A549 (cell line): ENCODE data around the gene DDX17. TPM values are rescaled to one million over a fixed set of nuclear protein-coding genes. Genes with fewer than 3 reads are reported as not detected.

Experiments
- ATAC-seq, 2 experiments: fragments of 200-7000 bp in 1 of 2; fragments of >200 bp in 1 of 2; cut with Nextera tagmentation in 1 of 2; cut with Tn5 transposase in 1 of 2; 3 replicates each; pipeline versions ENCODE4 v1.8.0 to v1.9.1; 2018 to 2020; ENCODE audit warnings: mild to moderate bottlenecking in 1 of 2, moderate library complexity in 1 of 2
- CTCF ChIA-PET: fragments of 300-600 bp; sonication (Branson Sonifier 250); formaldehyde crosslinking; extraction: SDS; loops from one replicate; lab custom pipeline; 2021; ENCODE audit warnings: antibody characterized with exemption, inconsistent platforms; lab: Yijun Ruan, JAX
- POLR2A ChIA-PET: fragments of 350-600 bp; formaldehyde crosslinking; extraction: SDS; loops from one replicate; lab custom pipeline; 2021; ENCODE audit warnings: antibody characterized with exemption, inconsistent platforms; lab: Yijun Ruan, JAX
- DNase-seq, 2 experiments: peaks; one replicate each; pipeline versions ENCODE4 v3.0.0 to v3.0.0-alpha.2; 2011 to 2016; ENCODE audit warnings: low read depth in 1 of 2, low spot score in 1 of 2
- FAIRE-seq: peaks from 2 replicates; lab custom pipeline; 2011; peaks lifted over from hg19 to GRCh38; lab: Jason Lieb, UNC
- H3K27ac ChIP-seq, 2 experiments: fragments of >200 bp; sonication (Bioruptor Twin); formaldehyde crosslinking; 3 replicates each; pipeline ENCODE4 v1.5.1; 2016 to 2017
- H3K4me1 ChIP-seq: fragments of >200 bp; sonication (Bioruptor Twin); formaldehyde crosslinking; 3 replicates; pipeline ENCODE4 v1.6.1; 2016
- H3K4me2 ChIP-seq: fragments of >200 bp; sonication (Bioruptor Twin); formaldehyde crosslinking; 3 replicates; pipeline ENCODE4 v1.6.1; 2016
- H3K4me3 ChIP-seq: fragments of >200 bp; sonication (Bioruptor Twin); formaldehyde crosslinking; 3 replicates; pipeline ENCODE4 v1.5.1; 2016
- H3K9me3 ChIP-seq: fragments of >200 bp; sonication (Bioruptor Twin); formaldehyde crosslinking; 3 replicates; pipeline ENCODE4 v1.6.1; 2016
- CBX8 ChIP-seq: fragments of 200-600 bp; sonication (generic); IDR thresholded peaks from 2 replicates; pipeline ENCODE4 v1.6.1; 2016
- CHD2 ChIP-seq: fragments of 150-350 bp; IDR thresholded peaks from 2 replicates; pipeline ENCODE4 v1.6.1; 2014; ENCODE audit warnings: low read length; ENCODE audit not compliant: partially characterized antibody
- FOSL2 ChIP-seq, 2 experiments: fragments of 450-650 bp in 1 of 2; fragments of >200 bp in 1 of 2; sonication (Bioruptor Twin) in 1 of 2; formaldehyde crosslinking; IDR thresholded peaks; 2 replicates each; pipeline versions ENCODE4 v1.5.0 to v1.6.1; 2016 to 2020; ENCODE audit warnings: mild to moderate bottlenecking in 1 of 2, moderate library complexity in 1 of 2
- GATA3 ChIP-seq: IDR thresholded peaks from 2 replicates; pipeline ENCODE4 v1.6.1; 2012; ENCODE audit warnings: borderline replicate concordance
- HDAC2 ChIP-seq: fragments of 200-600 bp; sonication (generic); IDR thresholded peaks from 2 replicates; pipeline ENCODE4 v1.6.1; 2016
- KDM1A ChIP-seq: fragments of 200-600 bp; sonication (generic); IDR thresholded peaks from 2 replicates; pipeline ENCODE4 v1.6.1; 2016; ENCODE audit warnings: low read depth, mild to moderate bottlenecking
- MYC ChIP-seq: IDR thresholded peaks from 2 replicates; pipeline ENCODE4 v1.6.1; 2012; ENCODE audit warnings: mild to moderate bottlenecking, inconsistent platforms, low read length, improper control_type of control experiment, borderline replicate concordance
- NPAS2 ChIP-seq: fragments of 250-450 bp; sonication (Bioruptor Pico); IDR thresholded peaks from 2 replicates; pipeline ENCODE4 v1.8.0; 2022; ENCODE audit warnings: mild to moderate bottlenecking, moderate library complexity, borderline replicate concordance
- POLR2A ChIP-seq: IDR thresholded peaks from 2 replicates; pipeline ENCODE4 v1.6.1; 2012; ENCODE audit warnings: mild to moderate bottlenecking, low read length
- RAD21 ChIP-seq, 2 experiments: fragments of >200 bp in 1 of 2; sonication (Bioruptor Twin) in 1 of 2; formaldehyde crosslinking in 1 of 2; IDR thresholded peaks in 1 of 2; conservative IDR thresholded peaks in 1 of 2; 2 replicates in 1 of 2; 3 replicates in 1 of 2; pipeline ENCODE4 v1.6.1; 2012 to 2018; ENCODE audit warnings: inconsistent platforms in 1 of 2
- RFX5 ChIP-seq: fragments of 450-650 bp; IDR thresholded peaks from 2 replicates; pipeline ENCODE4 v1.7.1; 2014; ENCODE audit warnings: antibody characterized with exemption, mild to moderate bottlenecking, moderate library complexity
- TFCP2L1 ChIP-seq: fragments of 250-450 bp; sonication (Bioruptor Pico); IDR thresholded peaks from 2 replicates; pipeline ENCODE4 v1.5.0; 2021; ENCODE audit warnings: mild to moderate bottlenecking
- TP53 ChIP-seq: fragments of 250-450 bp; sonication (Bioruptor Pico); IDR thresholded peaks from 2 replicates; pipeline ENCODE4 v1.5.0; 2021; ENCODE audit warnings: mild to moderate bottlenecking, moderate library complexity
- ZSCAN20 ChIP-seq: fragments of 250-450 bp; sonication (Bioruptor Pico); IDR thresholded peaks from 2 replicates; pipeline ENCODE4 v1.8.0; 2022; ENCODE audit warnings: mild to moderate bottlenecking, moderate library complexity
- WGBS: methylation state at CpG from one replicate; pipeline ENCODE4 v1.1.6; 2017; ENCODE audit errors: missing lambda C conversion rate; 5-methylcytosine and 5-hydroxymethylcytosine counted together
- polyA plus RNA-seq, 4 experiments: library from polyadenylated mRNA; depleted of rRNA in 3 of 4; stranded (reverse); fragments of >200 nt; fragmentation: RNase III in 1 of 4; extraction: RNeasy Plus Mini Kit Qiagen cat#74134 plus additional on column Dnase treatment in 1 of 4; gene quantifications; 2 replicates in 3 of 4; 3 replicates in 1 of 4; pipeline ENCODE4 v1.2.3, GENCODE V29; 2011 to 2017
- TF ChIP-seq, protein P1 (sequence below): fragments of 200-600 bp; sonication (generic); IDR thresholded peaks from 2 replicates; pipeline ENCODE4 v1.6.1; 2016; ENCODE audit warnings: antibody characterized with exemption, mild to moderate bottlenecking, moderate library complexity
- TF ChIP-seq, protein P2 (sequence below): fragments of 250-450 bp; sonication (Bioruptor Pico); IDR thresholded peaks from 2 replicates; pipeline ENCODE4 v1.5.0; 2021; ENCODE audit warnings: mild to moderate bottlenecking, moderate library complexity, borderline replicate concordance

The DDX17 gene
- polyA plus RNA-seq, 2 of the 4 experiments (the other 2 are of a cell fraction), result 117 to 292 TPM

DNA sequence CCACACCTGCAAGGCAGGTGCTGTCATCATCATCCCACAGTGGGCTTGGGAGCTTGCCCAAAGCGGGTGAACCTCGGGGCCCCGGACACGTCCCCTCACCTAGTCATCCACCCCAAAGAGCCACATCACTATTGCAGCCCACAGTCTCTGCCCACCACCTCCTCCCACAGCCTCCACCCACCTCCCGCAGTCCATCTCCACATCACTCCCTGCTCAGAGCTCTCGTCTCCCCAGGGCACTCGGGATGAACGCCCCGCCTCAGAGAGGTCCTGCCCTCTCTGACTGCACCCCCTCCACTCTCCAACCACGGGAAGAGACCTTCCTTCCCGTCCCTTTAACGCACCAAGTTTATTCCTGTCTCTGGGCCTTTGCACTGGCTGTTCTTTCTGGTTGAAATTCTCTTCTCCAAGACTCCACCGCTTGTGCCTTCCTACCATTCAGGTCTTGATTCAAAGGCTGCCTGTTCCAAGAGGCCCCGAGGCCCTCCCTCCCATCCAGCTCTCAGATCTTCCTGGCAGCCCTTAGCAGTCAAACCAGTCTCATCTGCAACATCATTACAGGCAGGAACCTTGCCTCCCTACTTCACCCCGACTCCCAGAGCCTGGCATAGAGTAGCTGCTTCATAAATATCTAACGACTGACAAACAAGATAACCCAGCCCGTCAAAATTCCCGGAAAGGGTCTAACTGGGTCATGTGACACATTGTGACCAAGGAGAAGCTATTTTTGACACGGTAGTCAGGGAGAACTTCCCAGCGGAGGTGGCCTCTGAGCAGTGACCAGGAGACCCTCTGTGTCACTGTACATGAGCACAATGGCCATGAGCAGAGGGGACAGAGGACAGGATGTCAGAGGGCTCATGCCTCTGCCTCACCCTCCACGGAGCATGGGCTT, 62.2 kb downstream of the DDX17 start:
- DNase-seq (no peak), FAIRE-seq (no peak), ATAC-seq (no peak; a peak in 1 of 6 replicates)
- ChIA-PET POLR2A (no interaction called here), CTCF (interaction anchor here (1.3 to 2.2 kb wide), 2 partner anchors 9 to 391 kb away, joined by 3 to 7 read pairs; no protein-coding TSS in a partner anchor)
- Histone ChIP-seq H3K4me2 (no peak overlapping the region), H3K4me3 (no peak overlapping the region), H3K4me1 (no peaks in the 10 kb centered on the region), H3K9me3 (no peaks in the 10 kb centered on the region), H3K27ac (no peak overlapping the region)
- 78% methylated on average over 18 of the region's 21 CpGs for WGBS
- TF ChIP-seq CHD2 (no peak), TP53 (CRISPR knock-in tag) (no peak), GATA3 (no peak), FOSL2 (IDR thresholded peaks at IDR 0.05) (no peak), FOSL2 (CRISPR knock-in tag; IDR thresholded peaks at IDR 0.05) (no peak)

DNA sequence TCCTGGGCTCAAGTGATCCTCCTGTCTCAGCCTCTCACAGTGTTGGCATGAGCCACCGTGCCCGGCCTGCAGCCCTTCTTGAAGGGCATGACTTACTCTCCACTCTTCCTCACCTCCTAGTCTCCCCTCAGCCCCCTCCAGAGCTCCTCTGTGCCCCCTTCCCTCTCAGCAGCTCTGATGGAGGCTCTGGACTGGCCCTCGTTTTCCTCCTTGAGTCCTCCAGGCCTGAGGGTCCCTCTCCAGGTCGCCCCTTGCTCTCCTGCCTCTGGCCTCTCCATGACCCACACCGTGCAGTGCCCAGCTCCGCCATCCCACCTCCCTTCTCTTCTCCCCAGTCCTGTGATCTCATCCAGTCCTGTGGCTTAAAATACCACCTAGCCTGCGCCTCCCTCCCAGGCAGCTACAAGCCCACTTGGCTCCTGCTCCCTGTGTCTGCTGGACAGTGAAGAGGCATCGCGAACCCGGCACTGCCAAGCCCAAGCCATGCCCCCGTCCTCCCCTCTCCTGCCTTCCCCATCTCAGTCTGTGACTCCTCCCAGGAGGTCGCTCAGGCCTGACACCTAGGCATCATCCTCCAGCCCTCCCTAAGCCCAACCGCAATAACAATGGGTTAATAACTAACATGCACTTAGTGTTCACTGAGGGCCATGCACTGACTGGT, 63.0 kb downstream of the DDX17 start:
- DNase-seq, result no peak
- ChIA-PET POLR2A (no interaction called here), CTCF (interaction anchor here (1.3 kb wide), 1 partner anchor 391 kb away, joined by 3 read pairs; no protein-coding TSS in a partner anchor)
- 65% methylated on average over 12 of the region's 13 CpGs for WGBS
- Histone ChIP-seq H3K27ac (no peak overlapping the region), H3K9me3 (no peaks in the 10 kb centered on the region), H3K4me1 (no peaks in the 10 kb centered on the region), H3K4me2 (no peak overlapping the region), H3K4me3 (no peak overlapping the region)
- no peak for TF ChIP-seq HDAC2
- TF ChIP-seq GATA3, result no peak
- TF ChIP-seq NPAS2 (CRISPR knock-in tag), result no peak
- no peak for TF ChIP-seq MYC
- no peak for TF ChIP-seq ZSCAN20
- TF ChIP-seq, protein P1, sequence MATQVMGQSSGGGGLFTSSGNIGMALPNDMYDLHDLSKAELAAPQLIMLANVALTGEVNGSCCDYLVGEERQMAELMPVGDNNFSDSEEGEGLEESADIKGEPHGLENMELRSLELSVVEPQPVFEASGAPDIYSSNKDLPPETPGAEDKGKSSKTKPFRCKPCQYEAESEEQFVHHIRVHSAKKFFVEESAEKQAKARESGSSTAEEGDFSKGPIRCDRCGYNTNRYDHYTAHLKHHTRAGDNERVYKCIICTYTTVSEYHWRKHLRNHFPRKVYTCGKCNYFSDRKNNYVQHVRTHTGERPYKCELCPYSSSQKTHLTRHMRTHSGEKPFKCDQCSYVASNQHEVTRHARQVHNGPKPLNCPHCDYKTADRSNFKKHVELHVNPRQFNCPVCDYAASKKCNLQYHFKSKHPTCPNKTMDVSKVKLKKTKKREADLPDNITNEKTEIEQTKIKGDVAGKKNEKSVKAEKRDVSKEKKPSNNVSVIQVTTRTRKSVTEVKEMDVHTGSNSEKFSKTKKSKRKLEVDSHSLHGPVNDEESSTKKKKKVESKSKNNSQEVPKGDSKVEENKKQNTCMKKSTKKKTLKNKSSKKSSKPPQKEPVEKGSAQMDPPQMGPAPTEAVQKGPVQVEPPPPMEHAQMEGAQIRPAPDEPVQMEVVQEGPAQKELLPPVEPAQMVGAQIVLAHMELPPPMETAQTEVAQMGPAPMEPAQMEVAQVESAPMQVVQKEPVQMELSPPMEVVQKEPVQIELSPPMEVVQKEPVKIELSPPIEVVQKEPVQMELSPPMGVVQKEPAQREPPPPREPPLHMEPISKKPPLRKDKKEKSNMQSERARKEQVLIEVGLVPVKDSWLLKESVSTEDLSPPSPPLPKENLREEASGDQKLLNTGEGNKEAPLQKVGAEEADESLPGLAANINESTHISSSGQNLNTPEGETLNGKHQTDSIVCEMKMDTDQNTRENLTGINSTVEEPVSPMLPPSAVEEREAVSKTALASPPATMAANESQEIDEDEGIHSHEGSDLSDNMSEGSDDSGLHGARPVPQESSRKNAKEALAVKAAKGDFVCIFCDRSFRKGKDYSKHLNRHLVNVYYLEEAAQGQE, result no peak
- TF ChIP-seq TFCP2L1 (CRISPR knock-in tag), result no peak
- no peak for TF ChIP-seq KDM1A
- TF ChIP-seq POLR2A, result no peak
- TF ChIP-seq CBX8, result no peak
- no peak for TF ChIP-seq RAD21 (conservative IDR thresholded peaks at IDR 0.05 in 1 of 2, IDR thresholded peaks at IDR 0.05 in 1 of 2)
- TF ChIP-seq, protein P2, sequence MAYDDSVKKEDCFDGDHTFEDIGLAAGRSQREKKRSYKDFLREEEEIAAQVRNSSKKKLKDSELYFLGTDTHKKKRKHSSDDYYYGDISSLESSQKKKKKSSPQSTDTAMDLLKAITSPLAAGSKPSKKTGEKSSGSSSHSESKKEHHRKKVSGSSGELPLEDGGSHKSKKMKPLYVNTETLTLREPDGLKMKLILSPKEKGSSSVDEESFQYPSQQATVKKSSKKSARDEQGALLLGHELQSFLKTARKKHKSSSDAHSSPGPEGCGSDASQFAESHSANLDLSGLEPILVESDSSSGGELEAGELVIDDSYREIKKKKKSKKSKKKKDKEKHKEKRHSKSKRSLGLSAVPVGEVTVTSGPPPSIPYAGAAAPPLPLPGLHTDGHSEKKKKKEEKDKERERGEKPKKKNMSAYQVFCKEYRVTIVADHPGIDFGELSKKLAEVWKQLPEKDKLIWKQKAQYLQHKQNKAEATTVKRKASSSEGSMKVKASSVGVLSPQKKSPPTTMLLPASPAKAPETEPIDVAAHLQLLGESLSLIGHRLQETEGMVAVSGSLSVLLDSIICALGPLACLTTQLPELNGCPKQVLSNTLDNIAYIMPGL, result no peak
- no peak for TF ChIP-seq RFX5
- ATAC-seq, result peak in 1 of 2 experiments; percentile 22; a peak in 2 of 6 replicates
- FAIRE-seq, result no peak
